EL (cell line): ENCODE results near the gene ANKRD37.
"Not testable (repeated sequence)": the region's sequence is repeated elsewhere in the genome, so short reads cannot be mapped to it uniquely, and the experiment has no call there.

Experiments used
- DNase-seq: peaks from one replicate; pipeline ENCODE4 v3.0.0-alpha.2; 2016

The ANKRD37 gene

GRCh38 chr4:185396724-185397385, at the start of gene ANKRD37:
Gene ANKRD37, plus strand, starts transcription at chr4:185396841. Its CDS starts 83 bp downstream, at chr4:185396924.
- no peak for DNase-seq

- peak; percentile 81 for DNase-seq
Observed at GRCh38 chr4:185346975-185347601, 49.6 kb upstream of the ANKRD37 start.

GRCh38 chr4:185351691-185352090, 45.0 kb upstream of the ANKRD37 start:
- DNase-seq: no peak

- DNase-seq: no peak
Observed at GRCh38 chr4:185352202-185352601, 44.4 kb upstream of the ANKRD37 start.

- DNase-seq: no peak
Observed at GRCh38 chr4:185352741-185353140, 43.9 kb upstream of the ANKRD37 start.

GRCh38 chr4:185357211-185357610, 39.4 kb upstream of the ANKRD37 start:
- no peak for DNase-seq

GRCh38 chr4:185357733-185358440, 38.8 kb upstream of the ANKRD37 start:
- no peak for DNase-seq

- peak; percentile 68 for DNase-seq
Observed at GRCh38 chr4:185358514-185358913, 38.1 kb upstream of the ANKRD37 start.

- peak; percentile 59 for DNase-seq
Observed at GRCh38 chr4:185358959-185359358, 37.7 kb upstream of the ANKRD37 start.

- peak; percentile 71 for DNase-seq
Observed at GRCh38 chr4:185359767-185360446, 36.7 kb upstream of the ANKRD37 start.

GRCh38 chr4:185361872-185362271, 34.8 kb upstream of the ANKRD37 start:
- DNase-seq: no peak

- not testable (repeated sequence) for DNase-seq
Observed at GRCh38 chr4:185362570-185362969, 34.1 kb upstream of the ANKRD37 start.

GRCh38 chr4:185363251-185363650, 33.4 kb upstream of the ANKRD37 start:
- no peak for DNase-seq

- no peak for DNase-seq
Observed at GRCh38 chr4:185364886-185365285, 31.8 kb upstream of the ANKRD37 start.

GRCh38 chr4:185369731-185370130, 26.9 kb upstream of the ANKRD37 start:
- no peak for DNase-seq

GRCh38 chr4:185370268-185370949, 26.2 kb upstream of the ANKRD37 start:
- DNase-seq: no peak

GRCh38 chr4:185371702-185372101, 24.9 kb upstream of the ANKRD37 start:
- DNase-seq: no peak

GRCh38 chr4:185374027-185374426, 22.6 kb upstream of the ANKRD37 start:
- DNase-seq: no peak

GRCh38 chr4:185374573-185374972, 22.1 kb upstream of the ANKRD37 start:
- no peak for DNase-seq

GRCh38 chr4:185378264-185378663, 18.4 kb upstream of the ANKRD37 start:
- no peak for DNase-seq

GRCh38 chr4:185379326-185380295, 17.0 kb upstream of the ANKRD37 start:
- DNase-seq: no peak

GRCh38 chr4:185380320-185380719, 16.3 kb upstream of the ANKRD37 start:
- no peak for DNase-seq
